Thyroid gland (tissue), 4 donors: ENCODE results near the gene PDE11A.

Source experiments
- POLR2A ChIP-seq, 2 donors: fragments of 450-650 bp; IDR thresholded peaks; one replicate each; pipeline ENCODE4 v1.6.1; 2017; ENCODE audit warnings: antibody characterized with exemption in 2 of 2, mild to moderate bottlenecking in 2 of 2, moderate library complexity in 1 of 2
- TF ChIP-seq, protein P1 (sequence below), 6 experiments: fragments of 200-600 bp in 3 of 6; fragments of 450-650 bp in 3 of 6; sonication (generic) in 3 of 6; IDR thresholded peaks; one replicate each; pipeline ENCODE4 v1.5.1; 2016 to 2019; ENCODE audit warnings: antibody characterized with exemption in 6 of 6, mild to moderate bottlenecking in 2 of 6, inconsistent platforms in 1 of 6, moderate library complexity in 1 of 6

- TF ChIP-seq, protein P1, sequence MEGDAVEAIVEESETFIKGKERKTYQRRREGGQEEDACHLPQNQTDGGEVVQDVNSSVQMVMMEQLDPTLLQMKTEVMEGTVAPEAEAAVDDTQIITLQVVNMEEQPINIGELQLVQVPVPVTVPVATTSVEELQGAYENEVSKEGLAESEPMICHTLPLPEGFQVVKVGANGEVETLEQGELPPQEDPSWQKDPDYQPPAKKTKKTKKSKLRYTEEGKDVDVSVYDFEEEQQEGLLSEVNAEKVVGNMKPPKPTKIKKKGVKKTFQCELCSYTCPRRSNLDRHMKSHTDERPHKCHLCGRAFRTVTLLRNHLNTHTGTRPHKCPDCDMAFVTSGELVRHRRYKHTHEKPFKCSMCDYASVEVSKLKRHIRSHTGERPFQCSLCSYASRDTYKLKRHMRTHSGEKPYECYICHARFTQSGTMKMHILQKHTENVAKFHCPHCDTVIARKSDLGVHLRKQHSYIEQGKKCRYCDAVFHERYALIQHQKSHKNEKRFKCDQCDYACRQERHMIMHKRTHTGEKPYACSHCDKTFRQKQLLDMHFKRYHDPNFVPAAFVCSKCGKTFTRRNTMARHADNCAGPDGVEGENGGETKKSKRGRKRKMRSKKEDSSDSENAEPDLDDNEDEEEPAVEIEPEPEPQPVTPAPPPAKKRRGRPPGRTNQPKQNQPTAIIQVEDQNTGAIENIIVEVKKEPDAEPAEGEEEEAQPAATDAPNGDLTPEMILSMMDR (IDR thresholded peaks at IDR 0.05), result no peak
- no peak for TF ChIP-seq POLR2A (IDR thresholded peaks at IDR 0.05)
Measured at GRCh38 chr2:177646241-177646640, 426.3 kb downstream of the PDE11A start.
